M059J (cell line): Measurements from ENCODE around the gene FYCO1. TPM values are rescaled to one million over a fixed set of nuclear protein-coding genes. Genes with fewer than 3 reads are reported as not detected.

ENCODE experiments used
- DNase-seq: peaks from one replicate; pipeline ENCODE4 v3.0.0-alpha.2; 2012; ENCODE audit warnings: low read depth
- total RNA-seq: library from RNA; depleted of rRNA; stranded (reverse); fragments of >200 nt; shearing (Covaris generic); gene quantifications from 2 replicates; pipeline ENCODE4 v1.2.3, GENCODE V29; 2014; rRNA removed

The FYCO1 gene
- total RNA-seq, 1 experiment from 2014 or later = 7.8 TPM

DNA sequence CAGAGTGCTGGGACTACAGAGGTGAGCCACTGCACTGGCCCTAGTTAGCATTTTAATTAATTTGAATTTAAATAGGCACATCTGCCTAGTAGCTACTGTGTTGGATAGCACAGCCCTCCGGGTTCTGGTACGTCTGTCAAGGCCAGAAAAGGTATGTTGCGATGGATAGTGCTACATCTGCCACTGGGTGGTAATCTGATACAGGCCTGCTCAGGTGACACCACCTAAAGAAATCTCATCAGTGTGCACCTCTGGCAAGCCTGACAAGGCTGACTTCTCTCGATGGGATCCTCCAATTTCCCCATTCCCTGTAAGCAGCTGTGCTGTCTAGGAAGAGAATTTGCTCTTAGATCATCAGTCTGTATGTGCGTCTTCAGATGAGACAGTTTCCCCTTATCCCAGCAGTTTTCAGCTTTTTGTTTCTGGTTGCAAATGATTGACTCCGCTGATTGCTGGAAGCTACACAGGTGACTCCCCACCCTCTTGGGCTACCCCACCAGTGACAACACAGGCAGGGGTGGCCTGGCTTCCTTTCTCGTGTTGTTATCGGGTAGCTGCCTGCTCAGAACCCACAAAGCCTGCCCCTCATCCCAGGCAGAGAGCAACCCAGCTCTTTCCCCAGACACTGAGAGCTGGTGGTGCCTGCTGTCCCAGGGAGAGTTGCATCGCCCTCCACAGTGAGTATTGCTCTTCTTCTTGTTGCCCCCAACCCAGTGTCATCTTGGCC, 109.5 kb downstream of the FYCO1 start, which contains the start of gene CCR9:
CCR9 (plus strand) TSS at position 565 of the 727 bp plus-strand sequence. CDS start 8,391 bp downstream, outside the sequence.
- DNase-seq = no peak

DNA sequence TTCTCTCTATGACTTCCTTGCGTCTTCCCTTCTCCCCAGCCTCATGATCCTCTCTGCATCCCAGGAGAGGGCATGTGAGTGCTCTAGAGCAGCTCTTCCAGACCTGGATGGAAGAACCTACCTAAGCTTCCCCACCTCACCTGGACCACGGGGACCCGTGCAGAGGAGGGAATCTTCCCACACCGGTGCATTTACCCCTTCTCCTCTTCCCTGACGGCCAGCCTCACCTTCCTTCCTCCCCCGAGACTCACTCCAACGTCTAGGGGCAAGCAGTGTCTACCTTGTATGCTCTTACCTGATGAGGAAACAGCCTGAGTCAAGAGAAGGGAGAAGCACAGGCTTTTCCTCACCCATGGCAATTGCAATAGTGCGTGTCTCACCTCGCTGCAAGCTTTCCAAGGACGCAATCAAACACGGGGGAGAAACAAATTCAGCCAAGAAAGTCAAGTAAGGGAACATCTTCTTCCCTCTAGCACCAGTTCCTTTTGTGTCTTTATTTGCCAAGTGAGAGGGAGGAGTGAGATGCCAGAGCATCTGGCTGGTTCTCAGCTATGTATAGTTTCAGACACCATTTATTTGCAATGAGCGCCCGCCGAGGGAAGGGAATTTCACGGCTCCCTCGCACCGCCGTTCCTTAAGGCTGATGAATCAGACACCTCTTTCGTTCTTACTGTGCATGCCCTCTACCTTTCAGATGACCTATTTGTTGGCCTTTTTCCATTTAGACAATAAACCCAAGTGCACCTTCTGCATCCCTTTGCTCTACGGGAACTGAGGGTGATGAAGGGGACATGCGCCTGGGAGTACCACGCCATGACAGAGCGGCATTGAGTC, 111.0 kb downstream of the FYCO1 start:
- DNase-seq = no peak

DNA sequence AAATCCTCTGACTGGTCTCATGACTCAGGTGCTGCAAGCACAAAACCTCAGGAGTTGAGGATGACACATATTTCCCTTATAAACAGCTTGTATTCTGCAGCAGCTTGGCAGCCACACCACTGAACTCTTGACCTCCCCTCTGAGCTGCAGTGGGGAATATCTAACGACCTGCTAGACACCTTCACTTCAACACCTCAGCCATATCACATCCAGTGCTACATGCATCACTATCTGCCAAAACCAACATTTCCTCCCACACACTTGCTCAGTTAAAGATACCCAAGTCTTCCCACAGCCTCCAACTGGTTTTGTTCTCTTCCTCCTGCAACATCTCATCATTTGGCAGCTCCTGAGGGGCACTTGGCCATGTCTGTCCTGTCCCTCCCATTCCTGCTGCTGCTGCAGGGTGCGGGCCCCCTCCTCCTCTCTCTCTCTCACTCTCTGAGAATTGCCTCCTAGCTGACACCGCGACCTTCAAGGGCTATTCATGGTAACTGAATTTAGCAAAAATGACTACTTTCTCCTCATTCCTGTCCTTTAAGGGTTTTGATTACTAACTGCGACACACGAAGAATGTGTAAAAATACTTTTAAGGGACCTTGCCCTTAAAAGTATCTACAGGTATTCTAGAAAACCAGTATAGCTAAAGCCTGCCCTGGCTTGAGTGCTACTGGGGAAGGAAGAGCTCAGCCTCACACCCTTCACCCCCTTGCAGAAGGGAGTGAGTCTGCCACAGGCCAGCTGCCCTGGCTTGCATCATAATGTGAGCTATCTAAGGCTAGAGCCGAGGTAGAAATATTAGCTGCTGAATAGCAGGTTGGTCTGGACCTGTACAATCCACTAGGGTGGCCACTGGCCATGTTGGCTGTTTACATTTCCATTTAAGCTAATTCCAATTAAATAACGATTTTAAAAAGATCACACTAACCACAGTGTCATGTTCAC, 114.3 kb downstream of the FYCO1 start:
- peak; percentile 70 for DNase-seq

DNA sequence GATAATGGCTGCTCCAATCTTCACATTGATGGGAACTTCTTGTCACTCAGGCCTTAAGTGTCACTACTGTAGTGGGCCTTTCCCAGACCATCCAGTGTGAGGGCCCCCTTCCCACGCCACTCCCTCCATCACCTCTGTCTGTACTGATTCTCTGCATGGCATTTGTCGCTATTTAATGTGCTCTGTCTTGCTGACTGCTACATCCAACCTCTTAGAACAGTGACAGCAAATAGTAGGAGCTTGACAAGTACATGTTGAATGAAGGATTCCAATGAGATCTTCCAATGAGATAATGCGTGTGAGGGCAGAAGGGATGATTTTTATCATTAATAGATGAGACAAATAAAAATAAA, 114.9 kb downstream of the FYCO1 start:
- no peak for DNase-seq

DNA sequence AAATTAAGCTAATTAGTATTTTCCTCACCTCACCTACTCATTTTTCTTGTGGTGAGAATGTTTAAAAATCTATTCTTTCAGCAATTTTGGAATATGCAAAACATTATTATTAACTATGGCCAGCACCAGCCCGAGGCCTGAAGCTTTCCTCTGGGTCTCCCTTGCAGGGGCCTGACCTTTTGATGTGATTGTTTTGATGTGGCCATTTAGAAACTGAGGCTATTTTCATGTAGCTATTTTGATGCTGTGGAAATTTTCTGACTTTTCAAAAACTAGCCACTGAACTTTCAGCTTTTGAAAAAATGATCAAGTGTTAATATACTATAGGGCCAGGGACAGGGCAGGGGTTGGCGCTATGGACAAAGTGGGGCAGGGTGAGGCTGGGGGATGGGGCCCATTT, 117.5 kb downstream of the FYCO1 start:
- DNase-seq = no peak

DNA sequence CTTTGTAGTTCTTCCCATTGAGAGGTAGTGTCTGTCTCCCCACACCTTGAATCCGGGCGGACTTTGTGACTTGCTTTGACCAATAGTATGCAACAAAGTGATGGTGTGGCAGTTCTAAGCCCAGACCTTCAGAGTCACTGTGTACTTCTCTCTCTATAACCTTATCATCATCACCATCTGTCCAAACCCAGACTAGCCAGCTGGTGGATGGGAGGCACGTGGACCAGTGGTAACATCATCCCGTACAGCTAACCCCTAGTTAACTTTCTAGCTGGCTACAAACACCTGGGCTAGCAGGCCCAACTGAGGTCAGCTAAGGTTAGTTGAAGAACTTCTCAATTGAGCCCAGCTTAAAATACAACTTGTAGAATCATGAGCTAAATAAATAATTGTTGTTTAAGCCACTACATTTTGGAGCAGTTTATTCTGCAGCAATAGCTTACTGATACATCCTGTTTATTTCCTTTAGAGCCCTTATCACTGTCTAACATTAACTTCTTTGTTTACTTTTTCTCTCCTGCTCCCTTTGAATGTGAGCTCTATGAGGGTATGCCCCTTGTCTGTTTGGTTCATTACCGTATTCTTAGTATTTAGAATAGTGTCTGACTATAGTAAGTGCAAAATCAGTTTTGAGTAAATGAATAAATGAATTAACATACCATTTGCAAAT, 120.8 kb downstream of the FYCO1 start:
- DNase-seq = no peak

DNA sequence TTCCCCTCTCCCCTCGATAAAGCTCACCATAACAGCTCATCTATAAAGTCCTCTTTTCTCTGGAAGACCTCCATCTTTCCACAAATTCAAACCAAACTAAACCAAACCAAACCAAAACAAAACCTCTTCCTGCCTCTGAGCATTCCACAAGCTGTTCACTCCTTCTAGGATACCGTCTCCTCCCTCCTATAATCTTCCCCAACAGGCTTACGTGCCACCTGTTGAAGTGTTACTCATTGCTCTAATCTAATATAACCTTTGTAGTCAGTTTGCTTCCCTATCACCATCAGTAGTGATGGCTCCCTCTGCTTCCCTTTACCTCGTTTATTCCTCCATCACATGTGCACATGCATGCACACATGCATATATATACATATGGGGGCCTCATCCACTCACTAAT, 122.0 kb downstream of the FYCO1 start:
- DNase-seq = no peak

DNA sequence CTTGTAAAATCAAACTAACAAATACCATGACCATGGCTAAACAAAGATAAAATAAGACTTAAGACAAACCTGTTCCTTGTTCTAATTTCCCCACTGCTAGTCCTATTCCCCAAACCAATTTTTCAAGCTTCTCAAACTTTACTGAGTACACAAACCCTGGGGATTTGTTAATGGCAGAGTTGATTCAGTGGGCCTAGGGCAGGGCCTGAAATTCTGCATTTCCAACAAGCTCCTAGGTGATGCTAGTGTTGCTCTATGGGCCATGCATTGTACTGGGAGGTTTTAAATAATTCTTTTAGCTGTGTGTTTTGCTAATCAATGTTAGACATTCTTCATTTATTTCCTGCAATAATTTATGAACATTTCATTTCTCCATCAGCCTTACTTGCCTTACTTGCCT, 122.6 kb downstream of the FYCO1 start:
- DNase-seq = no peak

DNA sequence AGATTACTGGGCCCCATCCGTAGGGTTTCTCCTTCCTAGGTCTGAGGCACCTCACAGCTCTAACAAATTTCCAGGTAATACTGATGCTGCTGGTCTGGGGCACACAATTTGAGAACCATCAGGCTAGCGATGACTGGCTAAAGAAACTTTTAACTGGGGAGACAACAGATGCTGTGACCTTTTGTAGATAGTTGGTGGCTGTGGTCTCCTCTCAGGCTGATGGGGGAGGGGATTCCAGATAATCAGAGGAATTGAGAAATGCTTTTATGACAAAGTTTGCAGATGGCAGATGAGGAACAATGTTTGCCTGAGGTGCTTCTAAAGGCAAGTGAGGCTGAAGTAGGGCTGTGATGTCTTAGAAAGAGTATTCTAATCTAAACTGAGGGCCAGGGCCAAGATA, 123.1 kb downstream of the FYCO1 start:
- DNase-seq = no peak

DNA sequence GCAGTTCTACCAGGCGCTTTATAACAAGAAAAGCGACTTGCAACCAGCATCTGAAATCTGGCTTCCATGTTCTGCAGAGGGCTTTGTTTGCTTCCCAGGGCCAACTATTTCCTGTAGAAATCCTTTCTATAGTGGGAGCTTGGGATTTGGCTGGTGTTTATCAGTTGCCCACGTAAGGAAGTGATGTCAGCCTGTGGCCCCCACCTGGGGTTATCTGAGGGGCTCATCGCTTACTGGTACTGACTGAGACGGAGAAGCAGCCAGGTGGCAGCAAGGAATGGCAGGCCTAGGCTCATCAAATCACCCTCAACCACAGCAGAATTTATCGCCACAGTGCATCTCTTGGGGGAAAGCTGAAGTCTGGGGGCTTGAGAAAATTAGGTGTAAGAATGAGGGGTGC, 123.8 kb downstream of the FYCO1 start:
- no peak for DNase-seq

DNA sequence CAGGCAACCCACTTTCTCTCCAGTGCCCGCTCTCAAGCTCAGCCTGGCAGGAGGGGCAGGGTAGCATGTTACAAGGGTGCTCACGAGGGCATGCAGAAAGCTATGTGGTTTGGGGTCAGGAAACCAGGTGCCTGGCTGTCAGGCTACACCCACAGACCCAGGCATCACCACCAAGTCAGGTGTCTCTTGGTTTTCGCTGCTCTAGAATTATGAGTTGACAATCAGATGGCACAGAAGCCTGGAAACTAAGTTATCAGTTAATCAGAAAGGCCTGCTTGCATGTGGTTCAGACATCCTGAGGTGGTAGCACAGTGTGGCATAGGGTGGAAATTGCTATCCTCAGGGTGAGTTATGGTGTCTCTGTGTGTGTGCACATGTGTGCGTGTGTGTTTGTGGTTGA, 125.5 kb downstream of the FYCO1 start:
- no peak for DNase-seq

DNA sequence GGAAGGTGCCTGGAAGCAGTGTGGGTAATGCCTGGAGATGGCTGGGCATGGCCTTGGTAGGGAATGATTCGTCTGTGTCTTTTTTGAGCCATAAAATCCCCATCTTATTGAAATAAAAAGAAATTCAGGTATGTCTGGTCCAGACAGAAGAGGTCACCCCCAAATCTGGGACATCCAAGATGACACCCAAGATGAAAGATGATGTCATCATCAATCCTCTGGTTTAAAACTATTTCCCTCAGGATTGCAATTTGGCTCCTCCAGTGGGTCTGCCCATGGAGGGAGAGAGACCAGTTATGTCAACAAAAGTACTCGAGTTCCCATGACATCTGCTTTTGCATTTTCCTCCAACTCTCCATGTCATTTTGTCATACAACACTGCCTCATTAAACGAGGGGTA, 126.0 kb downstream of the FYCO1 start:
- no peak for DNase-seq

DNA sequence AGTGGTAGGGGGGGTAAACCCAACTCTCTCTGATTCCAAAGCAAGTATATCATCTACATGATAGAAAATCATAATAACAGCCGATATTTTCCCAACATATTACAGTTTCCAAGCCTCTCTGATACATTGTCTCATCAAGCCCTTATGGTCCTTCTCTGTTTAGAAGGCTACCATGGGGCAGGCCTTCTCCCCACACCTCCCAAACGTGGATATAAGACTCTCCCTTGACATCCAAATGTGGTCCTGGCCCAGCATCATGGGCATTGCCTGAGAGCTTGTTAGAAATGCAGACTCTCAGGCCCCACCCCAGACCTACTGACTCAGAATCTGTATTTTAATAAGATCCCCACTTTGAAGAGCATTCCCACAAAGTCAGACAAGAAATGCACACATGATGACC, 127.0 kb downstream of the FYCO1 start:
- no peak for DNase-seq

DNA sequence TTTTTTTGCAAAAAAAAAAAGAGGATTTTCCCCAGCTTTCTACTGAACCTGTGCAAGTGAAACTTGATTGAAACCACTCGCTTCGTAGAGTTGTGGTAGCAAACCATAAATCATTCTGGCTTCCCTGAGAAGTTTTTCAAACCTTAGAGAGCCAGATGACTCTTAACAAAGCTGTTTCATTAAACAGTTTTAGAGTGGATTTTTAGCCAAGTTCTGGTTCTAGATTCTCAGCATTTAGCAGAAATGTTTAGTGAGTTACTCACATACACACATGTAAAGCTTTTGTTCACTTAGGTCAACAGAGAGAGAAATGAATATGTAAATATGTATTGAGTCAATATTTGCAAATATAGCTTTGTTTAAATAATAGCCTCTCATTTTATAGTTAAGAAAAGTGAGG, 127.4 kb downstream of the FYCO1 start:
- no peak for DNase-seq

Other genes with a start within 250 kb of the FYCO1 start
- 0.02 and 1.7 TPM in 2 replicates for gene SLC6A20, start 199.3 kb downstream of the FYCO1 start, total RNA-seq
- 15.9 and 18.0 TPM in 2 replicates for gene LZTFL1, start 153.7 kb downstream of the FYCO1 start, total RNA-seq
- gene CCR9, start 109.3 kb downstream of the FYCO1 start, total RNA-seq = not detected in 2 replicates
- not detected in 2 replicates for gene CXCR6, start 52.4 kb downstream of the FYCO1 start, total RNA-seq
- gene XCR1, start 31.7 kb upstream of the FYCO1 start, total RNA-seq = not detected in 2 replicates
- 5.6 and 7.3 TPM in 2 replicates for gene CCR1, start 212.5 kb upstream of the FYCO1 start, total RNA-seq
- gene CCR3, start 246.6 kb upstream of the FYCO1 start, total RNA-seq = 0.20 TPM in 1 of 2 replicates, not detected in the other